Loucy (cell line): Measurements from ENCODE around the gene FGF2.

ENCODE experiments used
- EZH2phosphoT487 ChIP-seq: fragments of 200-600 bp; IDR thresholded peaks from 2 replicates; pipeline ENCODE4 v1.6.1; 2018; ENCODE audit warnings: antibody characterized with exemption, mild to moderate bottlenecking, moderate library complexity, borderline replicate concordance
- TF ChIP-seq, protein P1 (sequence below): fragments of 200-600 bp; sonication (generic); conservative IDR thresholded peaks from 2 replicates; pipeline ENCODE4 v1.5.1; 2014; ENCODE audit warnings: mild to moderate bottlenecking, antibody characterized with exemption, low read length

GRCh38 chr4:122884499-122884898 is 57.9 kb downstream of the FGF2 start:
- TF ChIP-seq, protein P1, sequence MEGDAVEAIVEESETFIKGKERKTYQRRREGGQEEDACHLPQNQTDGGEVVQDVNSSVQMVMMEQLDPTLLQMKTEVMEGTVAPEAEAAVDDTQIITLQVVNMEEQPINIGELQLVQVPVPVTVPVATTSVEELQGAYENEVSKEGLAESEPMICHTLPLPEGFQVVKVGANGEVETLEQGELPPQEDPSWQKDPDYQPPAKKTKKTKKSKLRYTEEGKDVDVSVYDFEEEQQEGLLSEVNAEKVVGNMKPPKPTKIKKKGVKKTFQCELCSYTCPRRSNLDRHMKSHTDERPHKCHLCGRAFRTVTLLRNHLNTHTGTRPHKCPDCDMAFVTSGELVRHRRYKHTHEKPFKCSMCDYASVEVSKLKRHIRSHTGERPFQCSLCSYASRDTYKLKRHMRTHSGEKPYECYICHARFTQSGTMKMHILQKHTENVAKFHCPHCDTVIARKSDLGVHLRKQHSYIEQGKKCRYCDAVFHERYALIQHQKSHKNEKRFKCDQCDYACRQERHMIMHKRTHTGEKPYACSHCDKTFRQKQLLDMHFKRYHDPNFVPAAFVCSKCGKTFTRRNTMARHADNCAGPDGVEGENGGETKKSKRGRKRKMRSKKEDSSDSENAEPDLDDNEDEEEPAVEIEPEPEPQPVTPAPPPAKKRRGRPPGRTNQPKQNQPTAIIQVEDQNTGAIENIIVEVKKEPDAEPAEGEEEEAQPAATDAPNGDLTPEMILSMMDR: no peak
- no peak for TF ChIP-seq EZH2phosphoT487
